Muscle of leg (tissue), 11 donors: ENCODE data around the gene TFPT. TPM values are rescaled to one million over a fixed set of nuclear protein-coding genes. Genes with fewer than 3 reads are reported as not detected.

Source experiments
- DNase-seq: peaks from one replicate; pipeline ENCODE4 v3.0.0; 2013
- H3K27ac ChIP-seq: one replicate; pipeline ENCODE4 v1.5.1; 2013; ENCODE audit warnings: mild to moderate bottlenecking, low read length, control low read depth
- H3K27me3 ChIP-seq: one replicate; pipeline ENCODE4 v1.6.1; 2013; ENCODE audit warnings: low read length; ENCODE audit not compliant: control insufficient read depth, insufficient read depth
- H3K36me3 ChIP-seq: one replicate; pipeline ENCODE4 v1.6.1; 2013; ENCODE audit warnings: low read length; ENCODE audit not compliant: control insufficient read depth, insufficient read depth
- H3K4me1 ChIP-seq: one replicate; pipeline ENCODE4 v1.6.1; 2013; ENCODE audit warnings: low read length; ENCODE audit not compliant: control insufficient read depth, insufficient read depth
- H3K4me3 ChIP-seq: one replicate; pipeline ENCODE4 v1.5.1; 2013; ENCODE audit warnings: low read length, control low read depth
- H3K9me3 ChIP-seq: replicated peaks from 2 replicates; pipeline ENCODE4 v1.6.1; 2013; ENCODE audit warnings: low read depth, low read length; ENCODE audit not compliant: control insufficient read depth
- WGBS: methylation state at CpG from one replicate; pipeline ENCODE4 v1.1.5; 2013; ENCODE audit warnings: missing lambda C conversion rate; ENCODE audit not compliant: insufficient coverage; 5-methylcytosine and 5-hydroxymethylcytosine counted together
- polyA plus RNA-seq, 8 donors: library from polyadenylated mRNA; unstranded; fragments of 120-200 nt; gene quantifications; one replicate each; pipeline versions ENCODE4 v1.2.1 to v1.2.3, GENCODE V29; 2013; ENCODE audit warnings: inconsistent platforms in 1 of 8, low replicate concordance in 1 of 8; ENCODE audit not compliant: insufficient read length in 8 of 8, insufficient read depth in 1 of 8
- total RNA-seq: library from RNA; stranded (reverse); fragments of 120-200 nt; gene quantifications from one replicate; pipeline ENCODE4 v1.2.4, GENCODE V29; 2013

Gene TFPT
- total and polyA plus RNA-seq, 9 donors, result 15.1 to 18.4 (median 17.1) TPM

GRCh38 chr19:54136864-54137698 is 21.6 kb upstream of the TFPT start:
- H3K9me3 ChIP-seq, result no peaks in the 10 kb centered on the region
- H3K36me3 ChIP-seq, result peaks cover 25% of the 10 kb centered on the region
- peak overlapping the region; percentile 91 for H3K4me3 ChIP-seq
- H3K27ac ChIP-seq, result peak overlapping the region; percentile 68
- 0% methylated on average over 28 of the region's 46 CpGs for WGBS
- no peaks in the 10 kb centered on the region for H3K27me3 ChIP-seq
- peaks cover 23% of the 10 kb centered on the region for H3K4me1 ChIP-seq
- peak; percentile 100 for DNase-seq

GRCh38 chr19:54136086-54136863 is 20.8 kb upstream of the TFPT start:
- Histone ChIP-seq H3K4me3 (peak overlapping the region; percentile 48), H3K36me3 (peaks cover 24% of the 10 kb centered on the region), H3K9me3 (no peaks in the 10 kb centered on the region), H3K27me3 (no peaks in the 10 kb centered on the region), H3K27ac (peak overlapping the region; percentile 68), H3K4me1 (peaks cover 23% of the 10 kb centered on the region)
- WGBS, result 2% methylated on average over 14 of the region's 30 CpGs
- DNase-seq, result no peak

- H3K4me3 ChIP-seq, result no peak overlapping the region
- peaks cover 16% of the 10 kb centered on the region for H3K4me1 ChIP-seq
- DNase-seq, result no peak
- no peaks in the 10 kb centered on the region for H3K27me3 ChIP-seq
- peaks cover 20% of the 10 kb centered on the region for H3K36me3 ChIP-seq
- H3K9me3 ChIP-seq, result no peaks in the 10 kb centered on the region
- 70% methylated on average over 2 of the region's 2 CpGs for WGBS
- H3K27ac ChIP-seq, result no peak overlapping the region
Observed at GRCh38 chr19:54133957-54134590, 18.6 kb upstream of the TFPT start.

- Histone ChIP-seq H3K9me3 (no peaks in the 10 kb centered on the region), H3K36me3 (peaks cover 26% of the 10 kb centered on the region)
- WGBS, result 62% methylated on average over 5 of the region's 10 CpGs
Observed at GRCh38 chr19:54133312-54133956, 18.0 kb upstream of the TFPT start.

GRCh38 chr19:54129617-54129996 is 14.2 kb upstream of the TFPT start:
- H3K9me3 ChIP-seq, result no peaks in the 10 kb centered on the region
- H3K4me3 ChIP-seq, result no peak overlapping the region
- H3K27me3 ChIP-seq, result no peaks in the 10 kb centered on the region
- WGBS, result 93% methylated on average over 20 of the region's 20 CpGs
- no peaks in the 10 kb centered on the region for H3K4me1 ChIP-seq
- H3K27ac ChIP-seq, result no peak overlapping the region
- no peak for DNase-seq
- peaks cover 58% of the 10 kb centered on the region for H3K36me3 ChIP-seq

More at GRCh38 chr19:54133312-54133956, 18.0 kb upstream of the TFPT start:
- no peak overlapping the region for H3K27ac ChIP-seq
- peaks cover 10% of the 10 kb centered on the region for H3K4me1 ChIP-seq
- H3K4me3 ChIP-seq, result no peak overlapping the region
- H3K27me3 ChIP-seq, result no peaks in the 10 kb centered on the region
- DNase-seq, result peak; percentile 89

GRCh38 chr19:54128796-54129616 is 13.5 kb upstream of the TFPT start:
- Histone ChIP-seq H3K27ac (no peak overlapping the region), H3K27me3 (no peaks in the 10 kb centered on the region), H3K4me1 (no peaks in the 10 kb centered on the region), H3K36me3 (peaks cover 64% of the 10 kb centered on the region), H3K4me3 (no peak overlapping the region), H3K9me3 (no peaks in the 10 kb centered on the region)
- 93% methylated on average over 38 of the region's 41 CpGs for WGBS
- DNase-seq, result no peak

GRCh38 chr19:54128441-54128725 is 12.9 kb upstream of the TFPT start:
- Histone ChIP-seq H3K36me3 (peaks cover 71% of the 10 kb centered on the region), H3K4me1 (no peaks in the 10 kb centered on the region), H3K9me3 (no peaks in the 10 kb centered on the region), H3K27me3 (no peaks in the 10 kb centered on the region), H3K4me3 (no peak overlapping the region), H3K27ac (no peak overlapping the region)
- DNase-seq, result no peak
- 83% methylated on average over 20 of the region's 20 CpGs for WGBS

GRCh38 chr19:54127688-54128440 is 12.4 kb upstream of the TFPT start:
- no peak overlapping the region for H3K4me3 ChIP-seq
- no peak for DNase-seq
- H3K27me3 ChIP-seq, result no peaks in the 10 kb centered on the region
- no peaks in the 10 kb centered on the region for H3K9me3 ChIP-seq
- H3K27ac ChIP-seq, result no peak overlapping the region
- no peaks in the 10 kb centered on the region for H3K4me1 ChIP-seq
- H3K36me3 ChIP-seq, result peaks cover 76% of the 10 kb centered on the region
- WGBS, result 93% methylated on average over 32 of the region's 44 CpGs

GRCh38 chr19:54125713-54126112 is 10.3 kb upstream of the TFPT start:
- 89% methylated on average over 9 of the region's 9 CpGs for WGBS
- Histone ChIP-seq H3K4me3 (no peak overlapping the region), H3K36me3 (peaks cover 83% of the 10 kb centered on the region), H3K9me3 (no peaks in the 10 kb centered on the region), H3K27ac (no peak overlapping the region), H3K4me1 (no peaks in the 10 kb centered on the region), H3K27me3 (no peaks in the 10 kb centered on the region)
- DNase-seq, result no peak
